GM18498 (cell line): ENCODE data around the gene ZNF561.
"Not testable (repeated sequence)": the region's sequence is repeated elsewhere in the genome, so short reads cannot be mapped to it uniquely, and the experiment has no call there.

Experiments used
- ATAC-seq: cut with Tn5 transposase; IDR thresholded peaks from one replicate; pipeline ENCODE4 v1.9.1; 2021; ENCODE audit warnings: mild to moderate bottlenecking, moderate library complexity; ENCODE audit not compliant: unreplicated experiment

The ZNF561 gene

GRCh38 chr19:9582081-9582725, 38.8 kb downstream of the ZNF561 start:
- not testable (repeated sequence) for ATAC-seq

GRCh38 chr19:9580728-9581127, 40.3 kb downstream of the ZNF561 start:
- ATAC-seq, result no peak

GRCh38 chr19:9570255-9570654, 50.8 kb downstream of the ZNF561 start:
- no peak for ATAC-seq

GRCh38 chr19:9566729-9567128, 54.3 kb downstream of the ZNF561 start:
- ATAC-seq, result no peak

- ATAC-seq, result no peak
Observed at GRCh38 chr19:9565900-9566705, 54.9 kb downstream of the ZNF561 start.
